ENCODE results near the gene ABCD4.

- no peak for TF ChIP-seq EZH2phosphoT487 (IDR thresholded peaks at IDR 0.05; ENCODE audit: borderline replicate concordance, low read depth, low read length)
- no peak for TF ChIP-seq CTCF (conservative IDR thresholded peaks at IDR 0.05; ENCODE audit: low read length)
Observed at GRCh38 chr14:74278080-74278479, 24.7 kb downstream of the ABCD4 start.

Data from OCI-LY7 (cell line).